ENCODE data around the gene CCDC8. TPM values are rescaled to one million over a fixed set of nuclear protein-coding genes. Genes with fewer than 3 reads are reported as not detected.

CCDC8 gene
- total RNA-seq, 4 donors from 2014 or later, result 2.8 to 7.3 (median 5.0) TPM

DNA sequence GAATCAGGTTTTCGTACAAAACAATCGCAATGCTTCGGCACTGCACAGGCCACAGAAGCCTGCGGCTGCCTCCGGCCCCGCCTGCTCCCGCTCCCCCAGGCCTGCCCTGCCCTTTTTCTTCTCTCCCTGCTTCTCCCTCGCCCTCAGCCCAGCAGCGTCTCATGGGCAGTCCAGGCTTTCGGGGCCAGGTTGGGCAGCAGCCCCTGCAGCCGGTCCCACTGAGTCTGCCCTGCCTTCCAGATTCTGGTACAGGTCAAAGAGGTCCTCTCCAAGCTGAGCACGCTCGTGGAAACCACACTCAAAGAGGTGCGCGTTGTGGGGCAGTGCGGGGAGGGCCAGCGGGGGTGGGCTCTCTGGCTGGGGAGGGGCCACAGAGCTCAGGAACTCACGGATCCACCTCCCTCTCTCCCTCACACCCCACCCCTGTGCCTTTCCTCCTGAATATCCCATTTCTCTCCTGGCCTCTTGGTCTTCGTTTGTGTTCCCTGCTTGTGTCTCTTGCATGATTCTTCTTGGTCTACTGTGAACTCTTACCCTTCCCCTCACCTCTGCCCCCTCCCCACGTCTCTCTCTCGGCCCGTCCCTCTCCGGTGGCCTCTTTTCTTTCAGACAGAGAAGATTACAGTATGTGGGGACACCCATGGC, 30.1 kb downstream of the CCDC8 start:
- no peaks in the 10 kb centered on the region for H3K27me3 ChIP-seq
- H3K4me3 ChIP-seq, result no peak overlapping the region
- WGBS, 2 donors, result 78 to 79% methylated on average over 22 of the region's 23 CpGs
- H3K9me3 ChIP-seq, result no peaks in the 10 kb centered on the region
- no peak for DNase-seq (ENCODE audit: low spot score in 2 of 2)
- peaks cover 0 to 21% (median 6%) of the 10 kb centered on the region in 4 donors for H3K4me1 ChIP-seq
- H3K27ac ChIP-seq, result no peak overlapping the region
- H3K36me3 ChIP-seq, result peaks cover 4 to 95% (median 45%) of the 10 kb centered on the region in 3 donors
- TF ChIP-seq POLR2A (IDR thresholded peaks at IDR 0.05) (no peak), EP300 (IDR thresholded peaks at IDR 0.05) (no peak)
- TF ChIP-seq, protein P1, sequence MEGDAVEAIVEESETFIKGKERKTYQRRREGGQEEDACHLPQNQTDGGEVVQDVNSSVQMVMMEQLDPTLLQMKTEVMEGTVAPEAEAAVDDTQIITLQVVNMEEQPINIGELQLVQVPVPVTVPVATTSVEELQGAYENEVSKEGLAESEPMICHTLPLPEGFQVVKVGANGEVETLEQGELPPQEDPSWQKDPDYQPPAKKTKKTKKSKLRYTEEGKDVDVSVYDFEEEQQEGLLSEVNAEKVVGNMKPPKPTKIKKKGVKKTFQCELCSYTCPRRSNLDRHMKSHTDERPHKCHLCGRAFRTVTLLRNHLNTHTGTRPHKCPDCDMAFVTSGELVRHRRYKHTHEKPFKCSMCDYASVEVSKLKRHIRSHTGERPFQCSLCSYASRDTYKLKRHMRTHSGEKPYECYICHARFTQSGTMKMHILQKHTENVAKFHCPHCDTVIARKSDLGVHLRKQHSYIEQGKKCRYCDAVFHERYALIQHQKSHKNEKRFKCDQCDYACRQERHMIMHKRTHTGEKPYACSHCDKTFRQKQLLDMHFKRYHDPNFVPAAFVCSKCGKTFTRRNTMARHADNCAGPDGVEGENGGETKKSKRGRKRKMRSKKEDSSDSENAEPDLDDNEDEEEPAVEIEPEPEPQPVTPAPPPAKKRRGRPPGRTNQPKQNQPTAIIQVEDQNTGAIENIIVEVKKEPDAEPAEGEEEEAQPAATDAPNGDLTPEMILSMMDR (IDR thresholded peaks at IDR 0.05), result no peak

DNA sequence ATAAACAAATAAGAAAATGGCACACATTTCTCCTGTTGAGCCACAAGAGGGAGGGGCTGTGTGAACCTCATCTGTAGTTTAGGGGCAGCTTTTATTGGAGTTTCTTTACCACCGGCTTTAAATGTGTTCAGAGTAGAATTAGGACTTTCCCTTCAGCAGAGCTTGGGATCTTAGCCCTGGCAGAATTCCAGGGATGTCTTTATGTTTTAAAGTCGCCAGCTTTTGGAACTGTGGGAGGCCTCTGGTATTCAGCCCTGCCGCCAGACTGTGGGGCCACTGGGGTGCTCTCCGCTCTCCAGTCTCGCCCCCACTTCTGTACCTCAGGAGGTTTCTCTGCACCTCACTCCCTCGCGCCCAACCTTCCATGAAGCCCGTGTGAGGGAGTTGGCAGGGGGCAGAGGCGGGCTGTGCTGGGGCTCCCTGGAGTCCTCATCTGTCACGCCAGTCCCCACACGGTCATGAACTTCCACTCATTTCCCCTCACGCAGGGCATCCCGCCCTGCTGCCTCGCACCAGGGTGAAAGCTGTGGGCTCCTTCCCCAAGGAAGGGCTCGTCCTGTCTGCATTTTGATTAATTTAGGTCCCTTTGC, 31.5 kb downstream of the CCDC8 start:
- Histone ChIP-seq H3K27me3 (no peaks in the 10 kb centered on the region), H3K27ac (no peak overlapping the region), H3K4me3 (no peak overlapping the region), H3K4me1 (peaks cover 0 to 36% (median 11%) of the 10 kb centered on the region in 4 donors), H3K36me3 (peaks cover 0 to 86% (median 37%) of the 10 kb centered on the region in 3 donors), H3K9me3 (no peaks in the 10 kb centered on the region)
- DNase-seq (ENCODE audit: low spot score in 2 of 2), result no peak
- WGBS, 2 donors, result 84 to 87% methylated on average over 15 of the region's 15 CpGs
- TF ChIP-seq POLR2A (IDR thresholded peaks at IDR 0.05), result no peak
- TF ChIP-seq, protein P1 (IDR thresholded peaks at IDR 0.05), result no peak
- no peak for TF ChIP-seq EP300 (IDR thresholded peaks at IDR 0.05)

DNA sequence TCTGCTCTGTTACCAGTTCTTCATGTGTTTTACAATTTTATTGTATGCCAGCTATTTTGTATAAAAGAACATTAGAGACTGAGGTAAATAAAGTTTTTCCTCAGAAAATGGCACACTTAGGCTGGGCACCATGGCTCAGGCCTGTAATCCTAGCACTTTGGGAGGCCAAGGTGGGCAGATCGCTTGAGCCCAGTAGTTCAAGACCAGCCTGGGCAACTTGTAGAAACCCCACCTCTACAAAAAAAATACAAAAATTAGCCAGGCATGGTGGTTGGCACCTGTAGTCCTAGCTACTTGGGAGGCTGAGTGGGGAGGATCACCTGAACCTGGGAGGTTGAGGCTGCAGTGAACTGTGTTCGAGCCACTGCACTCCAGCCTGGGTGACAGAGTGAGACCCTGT, 32.0 kb downstream of the CCDC8 start:
- peaks cover 0 to 39% (median 11%) of the 10 kb centered on the region in 4 donors for H3K4me1 ChIP-seq
- peaks cover 0 to 86% (median 37%) of the 10 kb centered on the region in 3 donors for H3K36me3 ChIP-seq
- DNase-seq (ENCODE audit: low spot score in 2 of 2), result no peak
- H3K9me3 ChIP-seq, result no peaks in the 10 kb centered on the region
- H3K27ac ChIP-seq, result no peak overlapping the region
- H3K4me3 ChIP-seq, result no peak overlapping the region
- TF ChIP-seq POLR2A (IDR thresholded peaks at IDR 0.05) (no peak), EP300 (IDR thresholded peaks at IDR 0.05) (no peak)
- TF ChIP-seq, protein P1 (IDR thresholded peaks at IDR 0.05), result no peak
- WGBS, 2 donors, result 98 to 100% methylated on average over 2 of the region's 2 CpGs
- H3K27me3 ChIP-seq, result no peaks in the 10 kb centered on the region

DNA sequence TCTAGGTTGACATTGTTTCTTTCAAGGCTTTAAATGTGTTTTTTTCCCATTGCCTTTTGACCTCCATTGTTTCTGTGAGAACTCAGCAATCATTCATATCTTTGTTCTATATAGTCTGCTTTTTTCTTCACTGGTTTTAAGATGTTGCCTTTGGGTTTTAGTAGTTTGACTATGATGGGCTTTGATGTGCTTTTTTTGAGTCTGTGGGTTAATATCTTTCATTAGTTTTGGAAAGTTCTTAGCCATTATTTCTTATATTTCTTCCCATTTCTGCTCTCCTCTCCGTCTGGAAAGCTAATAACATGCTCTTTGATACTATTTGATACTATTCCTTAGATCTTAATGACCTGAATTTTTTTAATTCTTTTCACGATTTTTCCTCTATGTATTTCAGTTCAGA, 32.7 kb downstream of the CCDC8 start:
- H3K27ac ChIP-seq, result no peak overlapping the region
- peaks cover 0 to 87% (median 37%) of the 10 kb centered on the region in 3 donors for H3K36me3 ChIP-seq
- TF ChIP-seq, protein P1 (IDR thresholded peaks at IDR 0.05), result no peak
- TF ChIP-seq POLR2A (IDR thresholded peaks at IDR 0.05) (no peak), EP300 (IDR thresholded peaks at IDR 0.05) (no peak)
- H3K27me3 ChIP-seq, result no peaks in the 10 kb centered on the region
- WGBS, 2 donors, result 89 to 92% methylated on average over 2 of the region's 2 CpGs
- no peak for DNase-seq (ENCODE audit: low spot score in 2 of 2)
- no peaks in the 10 kb centered on the region for H3K9me3 ChIP-seq
- no peak overlapping the region for H3K4me3 ChIP-seq
- peaks cover 0 to 39% (median 11%) of the 10 kb centered on the region in 4 donors for H3K4me1 ChIP-seq

DNA sequence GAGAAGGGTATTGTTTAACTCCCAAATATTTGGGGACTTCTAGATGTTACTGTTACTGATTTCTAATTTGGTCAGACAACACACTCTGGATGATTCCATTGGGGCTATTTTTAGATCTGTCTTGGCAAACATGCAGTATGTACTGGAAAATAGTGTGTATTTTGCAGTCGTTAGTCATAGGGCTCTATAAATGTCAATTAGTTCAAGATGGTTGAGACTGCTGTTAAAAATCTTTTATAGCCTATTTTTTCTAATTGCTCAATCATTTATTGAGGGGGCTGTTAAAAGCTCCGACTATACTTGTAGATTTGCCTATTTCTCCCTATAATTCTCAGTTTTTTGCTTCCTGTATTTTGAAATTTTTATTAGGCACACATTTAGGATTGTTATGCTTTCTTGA, 35.1 kb downstream of the CCDC8 start:
- H3K27ac ChIP-seq, result peak overlapping the region in 3 of 4 donors; percentile 54 to 81 (median 76)
- peaks cover 0 to 49% (median 21%) of the 10 kb centered on the region in 4 donors for H3K4me1 ChIP-seq
- peaks cover 0 to 71% (median 26%) of the 10 kb centered on the region in 3 donors for H3K36me3 ChIP-seq
- no peak for DNase-seq (ENCODE audit: low spot score in 2 of 2)
- TF ChIP-seq POLR2A (IDR thresholded peaks at IDR 0.05) (no peak), EP300 (IDR thresholded peaks at IDR 0.05) (peak in 1 of 2 donors; percentile 47)
- no peak overlapping the region for H3K4me3 ChIP-seq
- H3K9me3 ChIP-seq, result no peaks in the 10 kb centered on the region
- H3K27me3 ChIP-seq, result no peaks in the 10 kb centered on the region
- WGBS, 2 donors, result 13 to 17% methylated on average over 2 of the region's 2 CpGs

All from tibial nerve (tissue), 4 donors.